Ishikawa (cell line): ENCODE data around the gene STOX1.

Experiments used
- FOXM1 ChIP-seq: IDR thresholded peaks from 2 replicates; pipeline ENCODE4 v1.6.1; 2012; ENCODE audit warnings: low read depth, borderline replicate concordance
- YY1 ChIP-seq: IDR thresholded peaks from 2 replicates; pipeline ENCODE4 v1.6.1; 2012; ENCODE audit warnings: low read depth

GRCh38 chr10:68871105-68871711, 43.9 kb downstream of the STOX1 start:
- TF ChIP-seq FOXM1: no peak
- no peak for TF ChIP-seq YY1
